Stimulated activated naive CD4-positive, alpha-beta T cell (primary cell): ENCODE results near the gene POU6F2.

ENCODE experiments used
- DNase-seq, 6 experiments: peaks; one replicate each; lab custom pipeline; 2025; lab: John Stamatoyannopoulos, UW

POU6F2 gene

GRCh38 chr7:39446546-39446945 lies 468.8 kb downstream of the POU6F2 start:
- DNase-seq: no peak

GRCh38 chr7:39451901-39452300 lies 474.2 kb downstream of the POU6F2 start:
- DNase-seq: no peak

DNA sequence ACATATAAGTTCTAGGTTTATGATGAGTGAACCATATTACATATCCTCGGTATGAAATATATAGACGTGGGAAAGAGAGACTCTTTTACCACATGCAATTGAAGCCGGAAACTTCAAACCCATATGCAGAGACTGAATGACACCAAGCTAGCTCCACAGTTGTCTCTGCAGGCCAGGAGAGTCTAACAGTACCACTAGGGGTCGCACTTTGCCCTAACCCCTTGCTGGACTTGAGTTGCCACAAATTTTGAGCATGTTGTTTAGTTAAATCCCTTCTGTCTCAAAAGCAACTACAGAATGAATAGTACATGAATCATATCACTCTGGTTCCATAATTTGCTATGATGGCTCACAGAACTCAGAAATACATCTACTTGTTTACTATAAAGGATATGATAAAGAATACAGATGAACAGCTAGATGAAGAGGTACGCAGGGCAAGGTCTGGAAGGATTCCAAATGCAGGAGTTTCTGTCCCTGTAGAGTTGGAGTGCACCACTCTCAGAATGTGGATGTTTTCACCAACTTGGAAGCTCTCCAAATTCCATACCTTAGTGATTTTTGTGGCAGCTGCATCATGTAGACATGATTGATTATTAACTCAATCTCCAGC lies 476.1 kb downstream of the POU6F2 start:
- peak in 5 of 6 experiments; percentile 1 to 46 (median 24) for DNase-seq

GRCh38 chr7:39458061-39458745 lies 480.5 kb downstream of the POU6F2 start:
- no peak for DNase-seq

GRCh38 chr7:39459636-39460035 lies 481.9 kb downstream of the POU6F2 start:
- no peak for DNase-seq

DNA sequence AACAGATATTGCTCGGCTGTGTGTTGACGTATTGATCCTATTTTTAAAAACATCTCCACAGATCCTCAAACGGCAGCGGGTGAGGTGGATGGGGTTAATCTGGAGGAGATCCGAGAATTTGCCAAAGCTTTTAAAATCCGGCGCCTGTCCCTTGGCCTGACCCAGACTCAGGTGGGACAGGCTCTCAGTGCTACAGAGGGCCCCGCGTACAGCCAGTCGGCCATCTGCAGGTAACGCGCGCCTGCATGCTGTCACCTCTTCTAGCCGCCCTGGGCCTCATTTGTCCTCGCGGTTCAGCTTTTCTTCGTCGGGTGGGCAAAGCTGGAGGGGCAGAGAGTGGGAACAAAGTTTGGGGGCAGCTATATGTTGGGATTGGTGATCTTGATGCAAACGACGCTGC lies 482.8 kb downstream of the POU6F2 start:
- DNase-seq: no peak

- DNase-seq: no peak
These were observed 483.6 kb downstream of the POU6F2 start for GRCh38 chr7:39461263-39461820.

GRCh38 chr7:39463252-39463651 lies 485.5 kb downstream of the POU6F2 start:
- DNase-seq: no peak

GRCh38 chr7:39464350-39465054 lies 486.8 kb downstream of the POU6F2 start:
- DNase-seq: no peak

DNA sequence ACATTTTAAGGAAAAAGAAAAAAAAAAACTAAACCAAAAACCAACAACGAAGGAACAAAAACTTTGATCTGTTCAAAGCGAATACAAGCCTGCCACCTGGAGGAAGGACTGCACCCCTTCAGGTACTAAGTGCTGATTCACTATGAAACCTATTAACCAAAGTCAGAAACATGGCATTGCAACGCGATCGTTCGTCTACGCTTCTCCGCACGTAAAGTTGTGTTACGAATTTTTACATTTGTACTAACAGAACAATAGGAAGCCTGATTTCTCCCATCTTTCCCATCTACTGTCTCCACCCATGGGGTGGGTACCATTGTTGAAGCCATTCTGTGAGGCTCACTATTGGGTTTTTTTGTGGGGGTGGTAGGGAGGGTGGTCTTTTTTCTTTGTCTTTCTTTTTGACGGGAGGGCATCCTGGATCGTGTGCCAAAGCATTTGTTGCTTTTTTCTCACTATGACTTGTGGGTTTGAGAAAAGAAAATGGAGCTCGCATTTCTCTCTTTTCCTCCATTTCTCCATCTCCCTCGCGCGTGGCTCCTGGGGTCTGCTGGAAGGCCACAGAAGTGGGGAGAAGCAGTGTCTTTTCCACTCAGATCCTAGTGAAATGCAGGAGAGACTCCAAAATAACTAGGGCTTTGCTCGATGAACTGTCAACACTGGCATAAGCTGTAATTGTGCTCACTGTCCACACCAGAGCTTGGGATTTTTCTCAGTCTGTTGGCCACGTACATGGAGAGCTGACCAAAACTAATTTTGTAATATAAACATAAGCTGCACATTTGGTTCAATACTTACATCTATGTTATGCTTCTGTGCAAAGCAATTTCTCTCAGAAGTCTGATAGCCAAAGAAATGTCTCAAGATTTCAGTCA lies 487.6 kb downstream of the POU6F2 start:
- peak in 3 of 6 experiments; percentile 10 to 27 (median 17) for DNase-seq

GRCh38 chr7:39468261-39468660 lies 490.6 kb downstream of the POU6F2 start:
- no peak for DNase-seq

DNA sequence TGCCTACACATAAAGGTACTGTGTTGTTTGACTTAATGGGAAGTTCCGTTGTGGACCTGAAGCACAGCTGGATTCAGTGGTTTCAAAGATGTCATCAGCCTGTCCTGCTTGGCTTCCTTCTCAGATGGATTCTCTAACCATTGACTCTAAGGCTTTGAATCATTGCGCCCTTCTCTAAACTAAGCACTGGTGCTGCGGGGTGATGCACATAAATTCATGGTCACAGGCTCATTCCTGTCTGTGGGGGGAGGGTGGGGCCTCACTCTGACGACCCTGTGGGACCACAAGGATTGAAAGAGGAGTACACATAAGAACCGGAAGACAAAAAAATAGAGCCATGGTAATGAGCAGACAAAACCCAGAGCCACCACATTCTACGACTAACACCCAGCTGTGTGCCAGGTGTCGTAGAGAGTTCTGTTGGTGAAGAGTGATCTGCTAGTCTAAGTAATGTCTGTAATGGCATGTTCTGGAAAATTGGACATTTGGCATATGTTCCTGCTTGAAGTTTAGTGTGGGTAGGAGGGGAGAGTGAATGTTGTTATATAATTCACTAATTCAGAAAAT lies 491.2 kb downstream of the POU6F2 start:
- DNase-seq: no peak

GRCh38 chr7:39480901-39481300 lies 503.2 kb downstream of the POU6F2 start:
- DNase-seq: no peak

DNA sequence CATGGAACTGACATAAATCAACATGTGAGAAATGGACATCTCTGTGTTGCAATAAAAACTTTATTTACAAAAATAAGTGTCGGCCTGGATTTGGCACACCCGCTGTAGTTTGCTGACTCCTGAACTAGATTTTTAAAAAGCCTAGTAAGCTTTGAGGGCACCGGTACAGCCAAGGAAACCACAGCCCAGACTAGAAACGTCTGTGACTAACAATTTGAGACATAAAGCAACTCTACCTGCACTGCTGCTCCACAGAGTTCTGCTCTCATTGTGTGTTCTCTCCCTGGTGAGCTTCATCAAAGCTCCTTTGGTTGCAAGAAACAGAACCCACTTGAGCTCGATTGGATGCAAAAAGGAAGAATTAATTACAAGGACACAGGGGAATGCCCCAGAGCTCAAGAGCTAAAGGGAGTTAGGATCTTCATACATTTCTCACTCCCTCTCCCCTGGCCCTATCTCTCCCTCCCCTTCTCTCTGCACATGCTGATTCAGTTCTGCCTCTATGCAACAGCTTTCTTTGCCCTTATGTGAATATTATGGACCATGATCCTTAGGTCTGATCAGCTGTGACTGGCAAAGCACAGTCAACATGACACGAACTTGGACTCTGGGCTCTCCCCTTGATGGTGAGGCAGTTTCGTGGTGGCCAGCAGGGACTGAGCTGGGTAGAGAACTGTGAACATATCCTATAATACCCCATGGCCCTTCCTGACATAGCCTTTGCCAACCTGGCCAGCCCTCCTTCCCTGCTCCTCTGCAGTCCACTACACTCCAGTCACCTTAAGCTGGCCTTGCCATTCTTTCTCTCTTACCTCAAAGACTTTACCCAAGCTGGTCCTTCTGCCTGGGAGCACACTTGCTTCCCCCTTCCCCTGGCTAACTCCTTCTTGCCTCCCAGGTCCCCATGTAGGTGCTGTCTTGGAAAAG lies 511.0 kb downstream of the POU6F2 start:
- no peak for DNase-seq

DNA sequence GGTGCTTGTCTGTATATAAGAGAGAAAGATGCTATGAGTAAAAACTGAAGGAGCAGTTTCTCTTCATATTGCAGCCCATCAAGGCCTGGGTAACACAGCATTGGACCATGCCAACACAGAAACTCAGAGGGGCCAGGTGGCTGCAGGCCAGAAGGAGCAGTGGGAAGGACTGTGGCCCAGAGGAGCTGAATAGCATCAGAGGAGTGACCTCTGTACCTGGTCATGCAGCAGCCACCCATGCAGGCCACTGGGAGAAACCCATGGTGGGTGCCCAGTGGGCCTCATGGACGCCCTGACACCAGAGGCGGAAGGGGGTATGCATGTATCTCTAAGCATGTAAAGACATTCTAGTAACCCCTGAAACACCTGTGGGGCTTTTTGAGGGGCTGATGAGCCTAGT lies 512.6 kb downstream of the POU6F2 start:
- DNase-seq: no peak

- DNase-seq: no peak
These were observed 516.2 kb downstream of the POU6F2 start for GRCh38 chr7:39493934-39494333.

DNA sequence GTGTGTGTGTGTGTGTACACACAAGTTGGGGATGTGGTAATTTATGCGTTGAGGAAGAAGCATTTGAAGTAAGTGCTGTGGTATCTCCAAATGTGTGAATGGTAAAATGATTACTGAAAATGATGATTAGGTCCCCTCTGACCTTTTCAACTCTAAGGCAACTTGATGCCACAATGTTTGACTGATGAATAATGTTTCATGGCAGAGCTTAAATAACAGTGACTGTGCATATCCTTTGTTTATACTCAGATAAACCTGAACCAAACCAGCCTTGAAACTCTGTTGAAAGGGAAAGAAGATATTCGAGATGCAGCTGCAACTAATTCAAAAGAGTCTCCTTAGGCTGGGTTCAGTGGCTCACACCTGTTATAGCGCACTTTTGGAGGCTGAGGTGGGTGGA lies 523.6 kb downstream of the POU6F2 start:
- DNase-seq: no peak

DNA sequence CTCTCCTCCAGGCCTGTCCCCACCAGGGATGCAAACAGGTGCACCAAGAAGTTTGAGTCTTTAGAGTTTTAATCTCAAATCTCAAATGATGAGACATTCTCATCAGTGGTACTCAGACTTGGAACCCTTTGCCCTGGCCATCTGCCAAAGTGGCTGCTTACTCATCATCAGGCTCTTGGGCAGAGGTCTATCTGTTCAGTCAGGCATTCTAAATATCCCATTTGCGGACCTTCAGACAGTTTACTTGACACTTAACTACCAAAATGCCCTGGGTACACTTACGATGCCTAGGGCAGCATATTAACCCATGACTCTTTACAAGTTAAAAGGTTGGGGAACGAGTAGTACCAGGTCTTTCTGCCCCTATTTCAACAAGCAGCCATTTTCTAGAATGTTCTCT lies 527.3 kb downstream of the POU6F2 start:
- DNase-seq: no peak

DNA sequence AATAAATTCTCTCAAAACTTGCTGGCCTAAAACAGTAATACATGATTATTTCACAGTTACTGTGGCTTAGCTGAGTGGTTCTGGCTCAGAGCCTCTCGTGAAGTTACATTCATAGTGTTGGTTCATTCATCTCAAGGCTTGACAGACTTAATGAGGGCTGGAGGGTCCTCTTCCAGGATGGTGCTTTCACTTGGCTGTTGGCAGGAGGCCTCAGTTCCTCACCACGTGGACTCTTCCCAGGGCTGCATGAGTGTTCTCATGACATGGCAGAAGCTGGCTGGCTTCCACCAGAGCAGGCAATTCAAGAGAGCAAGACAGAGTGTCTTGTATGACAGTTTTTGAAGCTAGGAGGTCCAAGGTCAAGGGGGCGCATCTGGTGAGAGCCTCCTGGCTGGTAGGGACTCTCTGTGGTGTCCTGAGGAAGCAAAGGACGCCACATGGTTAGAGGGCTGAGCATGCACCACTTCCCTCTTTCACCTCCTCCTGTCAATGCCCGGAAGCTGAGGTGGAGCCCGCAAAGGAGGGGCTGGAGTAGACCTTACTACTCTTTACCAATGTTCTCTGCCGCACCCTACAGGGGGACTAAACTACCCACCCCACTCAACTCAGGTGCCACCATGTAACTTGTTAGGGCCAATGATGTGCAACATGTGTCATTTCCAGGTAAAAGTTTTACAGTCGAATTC lies 530.3 kb downstream of the POU6F2 start:
- no peak for DNase-seq

DNA sequence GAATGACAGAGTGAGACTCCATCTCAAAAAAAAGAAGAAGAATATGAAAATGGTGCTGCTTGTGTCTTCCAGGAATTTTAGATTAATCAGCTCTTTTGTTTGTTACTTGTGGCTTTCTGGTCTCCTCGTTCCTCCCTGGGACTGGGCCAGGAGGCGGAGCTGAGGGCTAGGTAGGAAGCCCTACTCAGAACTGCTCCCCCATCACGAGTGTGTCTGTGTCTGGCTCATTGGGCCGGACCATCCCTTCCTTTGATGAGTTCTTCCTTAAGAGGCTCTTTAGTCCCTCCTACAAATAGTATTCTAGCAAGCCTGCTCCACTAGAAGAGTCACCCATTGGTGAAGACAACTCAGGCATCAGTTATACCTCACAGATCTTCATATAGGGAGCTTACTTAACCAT lies 531.7 kb downstream of the POU6F2 start:
- DNase-seq: no peak
